Measurements from ENCODE around the gene TMEM212. TPM values are rescaled to one million over a fixed set of nuclear protein-coding genes. Genes with fewer than 3 reads are reported as not detected.

The TMEM212 gene
- total and polyA plus RNA-seq, 2 of the 13 experiments (the other 11 are each of a cell fraction or from before 2014, with no cell fraction given): not detected

GRCh38 chr3:171824824-171825221 is 18.3 kb upstream of the TMEM212 start:
- Histone ChIP-seq H3K4me2 (ENCODE audit: low read depth, low read length) (peak overlapping the region; percentile 45; the same call in 1 of the 2 replicates), H3K4me3 (replicated peaks in 1 of 3; ENCODE audit: insufficient read depth in 1 of 3, low read depth in 2 of 3, low read length in 3 of 3) (no peak overlapping the region), H3K9me3 (ENCODE audit: low read length) (no peaks in the 10 kb centered on the region), H3K4me1 (ENCODE audit: insufficient read depth, low read length) (peaks cover 86% of the 10 kb centered on the region), H2AFZ (ENCODE audit: low read length) (no peak overlapping the region), H4K20me1 (ENCODE audit: insufficient read depth, low read length) (no peaks in the 10 kb centered on the region), H3K27ac (ENCODE audit: extremely low read length, insufficient read depth, low read length) (peak overlapping the region; percentile 36), H3K9ac (ENCODE audit: insufficient read depth, low read depth, low read length) (0 out of 2 replicates have a peak overlapping the region, but pooled peaks have one; percentile 0), H3K79me2 (ENCODE audit: insufficient read depth, low read length) (no peaks in the 10 kb centered on the region), H3K27me3 (ENCODE audit: control insufficient read depth in 1 of 2, insufficient read depth in 2 of 2, low read length in 2 of 2) (no peaks in the 10 kb centered on the region), H3K36me3 (replicated peaks in 1 of 2; ENCODE audit: control insufficient read depth in 1 of 2, insufficient read depth in 2 of 2, low read length in 2 of 2) (no peaks in the 10 kb centered on the region)
- ChIA-PET POLR2A (interaction anchor here (0.8 to 4.1 kb wide), 4 partner anchors 13 to 18 kb away, joined by 3 to 59 read pairs (median 6); partner anchors contain the start of gene PLD1), CTCF (ENCODE audit: low intra/inter-chr PET ratio, low total read pairs) (no interaction called here)
- peak; percentile 5; the same call in 1 of the 3 replicates for ATAC-seq
- no peak for DNase-seq (ENCODE audit: low spot score)
- in situ Hi-C loops (cut with HindIII; ENCODE audit: extremely low pct_ligation_motif_present, low pct_unique_long_range_greater_than_20kb): no loop called here
- no TSS peak for BruUV-seq (replicated peaks)
- no peak for FAIRE-seq
- WGBS (ENCODE audit: low lambda C conversion rate): 55% methylated on average over 7 of the region's 7 CpGs
- intact Hi-C loops (cut with micrococcal nuclease; ENCODE audit: unreplicated experiment): loop anchor here (2.0 kb wide), 1 partner anchor 14 kb away; the partner anchor contains the start of gene PLD1
- 0 out of 2 replicates have a peak, but pooled peaks have one; percentile 4 for TF ChIP-seq KDM6A (CRISPR knock-in tag; IDR thresholded peaks at IDR 0.05; ENCODE audit: low read depth)
- no peak for TF ChIP-seq ZNF101 (CRISPR knock-in tag; IDR thresholded peaks at IDR 0.05; ENCODE audit: borderline replicate concordance, low read depth)
- peak; percentile 77 for TF ChIP-seq FOSL2 (CRISPR knock-in tag; IDR thresholded peaks at IDR 0.05)
- no peak for TF ChIP-seq ZNF20 (CRISPR knock-in tag; IDR thresholded peaks at IDR 0.05)
- no peak for TF ChIP-seq PREB (CRISPR knock-in tag; IDR thresholded peaks at IDR 0.05)
- no peak for TF ChIP-seq PRPF4 (IDR thresholded peaks at IDR 0.05; ENCODE audit: low read depth, low read length, poor library complexity, severe bottlenecking)
- TF ChIP-seq ZBTB25 (CRISPR knock-in tag; IDR thresholded peaks at IDR 0.05): no peak
- no peak for TF ChIP-seq ZSCAN9 (CRISPR knock-in tag; IDR thresholded peaks at IDR 0.05; ENCODE audit: borderline replicate concordance)
- TF ChIP-seq ZBTB38 (CRISPR knock-in tag; IDR thresholded peaks at IDR 0.05): peak; percentile 79
- no peak for TF ChIP-seq ARID2 (CRISPR knock-in tag; IDR thresholded peaks at IDR 0.05; ENCODE audit: borderline replicate concordance)
- TF ChIP-seq ZGPAT (CRISPR knock-in tag; IDR thresholded peaks at IDR 0.05): no peak
- TF ChIP-seq MLXIP (CRISPR knock-in tag; IDR thresholded peaks at IDR 0.05; ENCODE audit: borderline replicate concordance): no peak
- TF ChIP-seq ZNF513 (CRISPR knock-in tag; conservative IDR thresholded peaks at IDR 0.05): no peak
- 0 out of 2 replicates have a peak, but pooled peaks have one; percentile 16 for TF ChIP-seq GATAD1 (CRISPR knock-in tag; IDR thresholded peaks at IDR 0.05)
- TF ChIP-seq ZFX (CRISPR knock-in tag; IDR thresholded peaks at IDR 0.05; ENCODE audit: low read depth): 0 out of 2 replicates have a peak, but pooled peaks have one; percentile 14

All from HepG2 (cell line).